K562 (cell line): ENCODE data around the gene SFXN5. TPM values are rescaled to one million over a fixed set of nuclear protein-coding genes. Genes with fewer than 3 reads are reported as not detected.

Experiments
- ATAC-seq: fragments of 200-7000 bp; cut with Tn5 transposase; 3 replicates; pipeline ENCODE4 v1.9.1; 2020; ENCODE audit warnings: moderate library complexity
- BruUV-seq: library from RNA; stranded (reverse); fragments of 400-500 nt; replicated peaks from 2 replicates; lab custom pipeline; 2021; lab: Mats Ljungman, UMichigan
- CTCF ChIA-PET: fragments of 300-600 bp; formaldehyde crosslinking; extraction: SDS; loops from one replicate; lab custom pipeline; 2021; ENCODE audit warnings: low intra/inter-chr PET ratio; lab: Yijun Ruan, JAX
- POLR2A ChIA-PET: fragments of 300-600, 350-650 bp; sonication (Branson Sonifier 250); formaldehyde crosslinking; extraction: SDS; loops from one replicate; lab custom pipeline; 2021; ENCODE audit warnings: antibody characterized with exemption, inconsistent platforms; lab: Yijun Ruan, JAX
- DNase-seq, 4 experiments: peaks; one replicate each; pipeline versions ENCODE4 v3.0.0 to v3.0.0-alpha.2; 2011 to 2018; ENCODE audit warnings: low spot score in 3 of 4, mixed read lengths in 3 of 4; ENCODE audit errors: extremely low read depth in 1 of 4
- FAIRE-seq: peaks from 2 replicates; lab custom pipeline; 2011; peaks lifted over from hg19 to GRCh38; lab: Jason Lieb, UNC
- H2AFZ ChIP-seq: 2 replicates; pipeline ENCODE4 v1.6.0; 2011; ENCODE audit warnings: low read depth, low read length, control low read depth, inconsistent platforms
- H3K27ac ChIP-seq: fragments of 200-600 bp; 3 replicates; pipeline ENCODE4 v1.8.0; 2011; ENCODE audit warnings: low read depth, mild to moderate bottlenecking, control low read depth, inconsistent platforms, low read length, moderate library complexity, mixed read lengths; ENCODE audit errors: extremely low read depth
- H3K27me3 ChIP-seq, 2 experiments: fragments of 300-600 bp in 1 of 2; 2 replicates in 1 of 2; 3 replicates in 1 of 2; pipeline versions ENCODE4 v1.6.0 to v1.8.0; 2011; ENCODE audit warnings: inconsistent platforms in 2 of 2, low read length in 2 of 2, mild to moderate bottlenecking in 1 of 2, mixed read lengths in 1 of 2, moderate library complexity in 1 of 2; ENCODE audit not compliant: control insufficient read depth in 2 of 2, insufficient read depth in 2 of 2
- H3K36me3 ChIP-seq: fragments of 300-600 bp; 3 replicates; pipeline ENCODE4 v1.8.0; 2011; ENCODE audit warnings: mild to moderate bottlenecking, low read length, inconsistent platforms; ENCODE audit not compliant: control insufficient read depth, insufficient read depth
- H3K4me1 ChIP-seq, 2 experiments: fragments of 200-600 bp in 1 of 2; replicated peaks in 1 of 2; 2 replicates in 1 of 2; 3 replicates in 1 of 2; pipeline versions ENCODE4 v1.5.1 to v1.8.0; 2011; ENCODE audit warnings: inconsistent platforms in 2 of 2, low read length in 2 of 2, mild to moderate bottlenecking in 1 of 2, mixed read lengths in 1 of 2, moderate library complexity in 1 of 2; ENCODE audit not compliant: control insufficient read depth in 2 of 2, insufficient read depth in 2 of 2
- H3K4me2 ChIP-seq: 2 replicates; pipeline ENCODE4 v1.6.1; 2011; ENCODE audit warnings: low read length, control low read depth, inconsistent platforms, mixed read lengths; ENCODE audit not compliant: insufficient read depth
- H3K4me3 ChIP-seq: fragments of 200-600 bp; sonication (generic), shearing (Covaris generic); 2 replicates; pipeline ENCODE4 v1.5.1; 2016; ENCODE audit warnings: control low read depth, inconsistent platforms
- H3K79me2 ChIP-seq: fragments of 200-600 bp; 3 replicates; pipeline ENCODE4 v1.8.0; 2011; ENCODE audit warnings: low read length, inconsistent platforms; ENCODE audit not compliant: control insufficient read depth, insufficient read depth
- H3K9ac ChIP-seq, 2 experiments: 2 replicates each; pipeline versions ENCODE4 v1.6.0 to v1.6.1; 2011; ENCODE audit warnings: low read depth in 2 of 2, low read length in 2 of 2, control low read depth in 1 of 2, inconsistent platforms in 1 of 2, mild to moderate bottlenecking in 1 of 2, mixed read lengths in 1 of 2; ENCODE audit not compliant: insufficient read depth in 1 of 2
- H3K9me1 ChIP-seq: one replicate; pipeline ENCODE4 v1.6.0; 2011; ENCODE audit warnings: inconsistent platforms, mild to moderate bottlenecking, low read length, moderate library complexity; ENCODE audit not compliant: control insufficient read depth, insufficient read depth
- H3K9me3 ChIP-seq: replicated peaks from 2 replicates; pipeline ENCODE4 v1.5.1; 2011; ENCODE audit warnings: low read depth, low read length, inconsistent platforms; ENCODE audit not compliant: control insufficient read depth, insufficient read depth
- H4K20me1 ChIP-seq: replicated peaks from 2 replicates; pipeline ENCODE4 v1.6.1; 2011; ENCODE audit warnings: low read length, inconsistent platforms, mixed read lengths; ENCODE audit not compliant: control insufficient read depth, insufficient read depth
- WGBS: fragments of 100-300 bp; shearing (Covaris generic); methylation state at CpG from one replicate; pipeline ENCODE4 v1.1.6; 2016; ENCODE audit warnings: low coverage, mixed read lengths; ENCODE audit not compliant: insufficient coverage; ENCODE audit errors: missing lambda C conversion rate; 5-methylcytosine and 5-hydroxymethylcytosine counted together
- in situ Hi-C: fragments of 300-500 bp; cut with MboI; formaldehyde crosslinking; loops from 4 replicates; pipeline ENCODE4 v1.15.0; 2018; ENCODE audit warnings: inconsistent platforms, mixed read lengths
- intact Hi-C: fragments of 100-400 bp; cut with micrococcal nuclease; formaldehyde crosslinking; loops from 2 replicates; pipeline ENCODE4 v1.14.2; 2022
- polyA plus RNA-seq, 8 experiments: library from polyadenylated mRNA; depleted of rRNA in 4 of 8; stranded (reverse) in 5 of 8; unstranded in 3 of 8; fragments of >200 nt; fragmentation: Nextera tagmentation in 2 of 8; fragmentation: Illumina TruSeq in 1 of 8; extraction: Ambion mirVana in 2 of 8; extraction: Trizol in 1 of 8; gene quantifications; 2 replicates each; pipeline versions ENCODE4 v1.2.1 to v1.2.3, GENCODE V29; 2011 to 2014; ENCODE audit warnings: inconsistent platforms in 1 of 8, missing spikeins in 1 of 8
- total RNA-seq, 7 experiments: library from RNA; depleted of rRNA in 6 of 7; stranded (reverse); fragments of >200 nt in 6 of 7; fragmentation: Illumina TruSeq in 2 of 7; extraction: Trizol in 2 of 7; gene quantifications; 2 replicates each; pipeline versions ENCODE4 v1.2.1 to v1.2.3, GENCODE V29; 2011 to 2021; ENCODE audit warnings: low replicate concordance in 1 of 7
- TF ChIP-seq, protein P1 (sequence below): fragments of 450-650 bp; IDR thresholded peaks from 2 replicates; pipeline ENCODE4 v1.6.1; 2016

SFXN5 gene
- total and polyA plus RNA-seq, 9 of the 15 experiments (the other 6 are each of a cell fraction or from before 2014, with no cell fraction given): 8.3 to 22.6 (median 16.0) TPM

DNA sequence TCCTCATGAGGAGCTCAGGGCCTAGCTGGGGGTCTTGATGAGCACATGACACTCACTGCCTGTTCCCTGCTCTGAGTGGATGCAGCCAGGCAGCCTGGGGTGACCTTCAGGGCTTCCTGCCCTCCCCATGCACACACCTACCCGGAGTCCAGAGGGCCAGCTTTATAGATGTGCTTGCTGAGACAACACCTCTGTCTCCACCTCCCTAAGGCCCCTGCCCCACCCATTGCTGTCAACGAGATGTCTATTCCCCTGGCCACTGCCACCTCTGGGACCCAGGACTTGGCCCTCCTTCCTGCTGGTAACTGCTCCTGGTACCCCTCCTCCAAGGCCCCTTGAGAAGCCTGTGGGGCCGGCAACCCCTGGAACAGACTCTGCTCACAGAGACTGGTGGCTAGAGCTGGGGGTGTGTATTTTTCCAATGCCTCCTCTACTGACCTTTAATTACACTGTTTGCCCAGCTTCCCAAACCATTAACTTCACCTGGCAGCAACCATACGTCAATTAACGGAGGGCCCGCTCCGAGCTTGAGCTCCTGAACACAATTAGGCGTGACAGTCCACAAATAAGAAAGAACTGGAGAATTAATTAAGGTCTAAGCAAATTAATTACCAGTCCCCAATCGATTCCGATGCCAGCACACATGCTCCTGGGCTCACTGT is 87.9 kb downstream of the SFXN5 start:
- BruUV-seq: no TSS peak

More for the DNA sequence above, 87.9 kb downstream of the SFXN5 start:
- H3K4me2 ChIP-seq: no peak overlapping the region
- no peaks in the 10 kb centered on the region for H3K9me3 ChIP-seq
- H3K4me3 ChIP-seq: no peak overlapping the region
- no peak overlapping the region for H2AFZ ChIP-seq
- H3K9ac ChIP-seq: no peak overlapping the region
- ATAC-seq: 0 out of 3 replicates have a peak, but pooled peaks have one; percentile 21
- ChIA-PET POLR2A (interaction anchor here (1.2 to 1.5 kb wide), 3 partner anchors 11 to 29 kb away, joined by 3 to 4 read pairs (median 3); no protein-coding TSS in a partner anchor), CTCF (no interaction called here)
- no peak overlapping the region for H3K27ac ChIP-seq
- peaks cover 8 to 17% of the 10 kb centered on the region in 2 experiments for H3K4me1 ChIP-seq
- TF ChIP-seq, protein P1, sequence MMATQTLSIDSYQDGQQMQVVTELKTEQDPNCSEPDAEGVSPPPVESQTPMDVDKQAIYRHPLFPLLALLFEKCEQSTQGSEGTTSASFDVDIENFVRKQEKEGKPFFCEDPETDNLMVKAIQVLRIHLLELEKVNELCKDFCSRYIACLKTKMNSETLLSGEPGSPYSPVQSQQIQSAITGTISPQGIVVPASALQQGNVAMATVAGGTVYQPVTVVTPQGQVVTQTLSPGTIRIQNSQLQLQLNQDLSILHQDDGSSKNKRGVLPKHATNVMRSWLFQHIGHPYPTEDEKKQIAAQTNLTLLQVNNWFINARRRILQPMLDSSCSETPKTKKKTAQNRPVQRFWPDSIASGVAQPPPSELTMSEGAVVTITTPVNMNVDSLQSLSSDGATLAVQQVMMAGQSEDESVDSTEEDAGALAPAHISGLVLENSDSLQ: no peak
- 76% methylated on average over 10 of the region's 10 CpGs for WGBS
- H4K20me1 ChIP-seq: 0 out of 2 replicates have a peak, but pooled peaks cover 5% of the 10 kb centered on the region
- H3K36me3 ChIP-seq: no peaks in the 10 kb centered on the region
- in situ Hi-C loops (no loop called here), intact Hi-C loops (loop anchor here (10.0 kb wide), 1 partner anchor 271 kb away; no protein-coding TSS in a partner anchor)
- no peaks in the 10 kb centered on the region for H3K27me3 ChIP-seq
- FAIRE-seq: no peak
- H3K9me1 ChIP-seq: peaks cover 3% of the 10 kb centered on the region
- no peaks in the 10 kb centered on the region for H3K79me2 ChIP-seq
- no peak for DNase-seq
